Smooth muscle cell of the umbilical artery (primary cell): ENCODE measurements around the gene ATOX1. TPM values are rescaled to one million over a fixed set of nuclear protein-coding genes. Genes with fewer than 3 reads are reported as not detected.

Source experiments
- total RNA-seq: library from RNA; depleted of rRNA; stranded (reverse); fragments of >200 nt; gene quantifications from 2 replicates; pipeline ENCODE4 v1.2.3, GENCODE V29; 2014

Gene ATOX1, protein sequence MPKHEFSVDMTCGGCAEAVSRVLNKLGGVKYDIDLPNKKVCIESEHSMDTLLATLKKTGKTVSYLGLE
- total RNA-seq: 83.6 and 103 TPM in 2 replicates

DNA sequence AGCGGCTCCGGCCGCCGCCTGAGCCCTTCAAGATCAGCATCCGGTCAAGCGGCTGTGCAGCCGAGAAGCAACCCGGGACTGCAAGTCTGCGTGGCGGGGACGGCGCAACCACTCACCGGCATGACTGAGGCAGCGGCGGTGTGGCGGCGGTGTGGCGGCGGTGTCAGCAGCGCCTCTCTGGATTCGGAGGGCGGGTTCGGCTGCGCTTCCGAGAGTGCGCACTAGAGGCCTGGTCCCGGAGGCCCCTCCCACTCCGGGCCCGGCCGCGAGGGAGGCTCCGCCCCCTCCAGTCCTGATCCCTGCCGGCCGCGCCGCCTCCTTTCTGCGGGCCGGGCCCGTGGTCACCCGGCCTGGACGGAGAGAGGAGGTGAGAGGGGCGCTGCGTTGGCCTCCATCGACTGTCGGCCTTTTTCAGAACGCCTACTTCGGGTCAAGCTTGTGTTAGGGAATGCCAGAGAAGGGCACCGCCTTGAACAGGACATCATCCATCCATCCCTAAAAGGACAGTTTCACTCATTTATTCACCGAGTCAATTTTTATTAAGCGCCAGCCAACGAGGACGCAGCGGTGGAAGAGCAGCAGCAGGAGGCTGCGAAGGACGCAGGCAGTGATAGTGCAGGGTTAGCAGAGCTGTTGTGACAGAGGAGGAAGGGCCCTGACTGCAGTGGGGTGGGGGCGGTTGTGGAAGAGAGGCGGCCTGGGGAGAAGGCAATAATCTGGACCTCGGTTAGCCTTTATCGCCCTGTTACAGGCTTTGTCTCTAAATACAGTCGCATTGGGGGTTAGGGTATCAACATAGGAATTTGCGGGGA lies at the start of gene ATOX1:
Gene ATOX1, minus strand, starts transcription at position 202 of the 812 bp plus-strand sequence. Its CDS starts 80 bp downstream, at position 122.

DNA sequence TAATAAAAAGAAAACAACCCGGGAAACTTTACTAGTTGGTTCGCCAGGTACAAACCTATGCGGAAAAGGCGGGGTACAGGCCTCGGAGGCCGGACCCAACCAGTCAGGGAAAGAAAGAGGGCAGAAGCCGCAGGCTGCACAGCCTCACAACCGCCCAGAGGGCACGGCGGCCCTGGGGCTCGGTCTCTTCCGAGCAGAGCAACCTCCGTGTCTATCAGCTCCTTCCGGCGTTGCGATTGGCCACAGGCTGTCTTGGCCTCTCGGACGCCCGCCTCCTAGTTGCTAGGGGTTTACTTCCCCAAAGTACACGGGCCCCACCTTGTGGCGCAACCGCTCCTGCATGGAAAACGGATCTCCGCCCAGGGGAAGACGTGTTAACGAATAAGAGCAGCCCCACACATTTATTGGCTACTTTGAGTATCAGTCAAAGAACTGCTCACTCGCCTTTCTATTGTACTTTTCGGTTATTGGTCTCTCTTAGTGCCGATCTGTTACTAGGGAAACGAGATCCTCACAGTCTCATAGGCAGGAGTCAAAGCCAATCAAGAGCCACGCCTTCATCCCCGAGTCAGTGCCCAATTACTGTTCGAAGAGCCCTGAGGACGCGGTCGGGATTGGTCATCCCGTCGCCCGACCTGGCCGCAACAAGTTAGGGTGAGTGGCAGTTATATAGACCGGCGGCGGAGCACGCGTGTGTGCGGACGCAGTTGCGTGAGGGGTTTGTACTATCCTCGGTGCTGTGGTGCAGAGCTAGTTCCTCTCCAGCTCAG lies 13.0 kb upstream of the ATOX1 start, which contains the start of gene G3BP1:
Gene G3BP1, plus strand, starts transcription at position 696 of the 770 bp plus-strand sequence. CDS start 14,667 bp downstream, outside the sequence.

Other genes with a start within 250 kb of the ATOX1 start
- under 0.01 and 0.05 TPM in 2 replicates for gene FAT2, start 167.3 kb downstream of the ATOX1 start, total RNA-seq
- 2,182 and 3,745 TPM in 2 replicates for gene SPARC, start 71.7 kb downstream of the ATOX1 start, total RNA-seq
- 158 and 224 TPM in 2 replicates for gene G3BP1, start 13.3 kb upstream of the ATOX1 start, total RNA-seq
- not detected in 2 replicates for gene GLRA1, start 166.2 kb upstream of the ATOX1 start, total RNA-seq